Immature natural killer cell (primary cell): ENCODE measurements around the gene GID8. TPM values are rescaled to one million over a fixed set of nuclear protein-coding genes. Genes with fewer than 3 reads are reported as not detected.
A peak's percentile ranks its signal among the peaks of the same experiment; 100 is the strongest.
"Not testable (repeated sequence)": the region's sequence is repeated elsewhere in the genome, so short reads cannot be mapped to it uniquely, and the experiment has no call there.

Source experiments
- DNase-seq, 3 donors: peaks; one replicate each; pipeline ENCODE4 v3.0.0; 2022; ENCODE audit warnings: mixed read lengths in 1 of 3
- H3K27ac Mint-ChIP-seq, 6 donors: one replicate each; pipeline ENCODE4 v1.8.0; 2020; ENCODE audit warnings: mixed read lengths in 6 of 6, mild to moderate bottlenecking in 5 of 6, inconsistent platforms in 4 of 6, moderate library complexity in 3 of 6
- H3K27me3 Mint-ChIP-seq, 3 donors: one replicate each; pipeline ENCODE4 v1.8.0; 2020 to 2021; ENCODE audit warnings: low read depth in 3 of 3, mild to moderate bottlenecking in 3 of 3, mixed read lengths in 3 of 3, moderate library complexity in 3 of 3, inconsistent platforms in 1 of 3
- H3K36me3 Mint-ChIP-seq, 3 donors: one replicate each; pipeline ENCODE4 v1.8.0; 2020; ENCODE audit warnings: mixed read lengths in 3 of 3, inconsistent platforms in 2 of 3, mild to moderate bottlenecking in 2 of 3
- H3K4me1 Mint-ChIP-seq, 2 donors: one replicate each; pipeline ENCODE4 v1.8.0; 2020; ENCODE audit warnings: inconsistent platforms in 2 of 2, mild to moderate bottlenecking in 2 of 2, mixed read lengths in 2 of 2, moderate library complexity in 1 of 2
- H3K4me3 Mint-ChIP-seq, 5 donors: one replicate each; pipeline ENCODE4 v1.8.0; 2020; ENCODE audit warnings: mild to moderate bottlenecking in 5 of 5, mixed read lengths in 5 of 5, inconsistent platforms in 3 of 5, moderate library complexity in 3 of 5
- H3K9me3 Mint-ChIP-seq, 6 donors: one replicate each; pipeline ENCODE4 v1.8.0; 2020; ENCODE audit warnings: mild to moderate bottlenecking in 6 of 6, mixed read lengths in 6 of 6, inconsistent platforms in 4 of 6, moderate library complexity in 3 of 6
- polyA plus RNA-seq, 3 donors: library from polyadenylated mRNA; unstranded; fragments of 300-500 nt; fragmentation: Illumina TruSeq; gene quantifications; one replicate each; pipeline ENCODE4 v1.2.3, GENCODE V29; 2021

Gene GID8
- polyA plus RNA-seq, 3 donors from 2014 or later = 20.7 to 26.8 (median 21.3) TPM

DNA sequence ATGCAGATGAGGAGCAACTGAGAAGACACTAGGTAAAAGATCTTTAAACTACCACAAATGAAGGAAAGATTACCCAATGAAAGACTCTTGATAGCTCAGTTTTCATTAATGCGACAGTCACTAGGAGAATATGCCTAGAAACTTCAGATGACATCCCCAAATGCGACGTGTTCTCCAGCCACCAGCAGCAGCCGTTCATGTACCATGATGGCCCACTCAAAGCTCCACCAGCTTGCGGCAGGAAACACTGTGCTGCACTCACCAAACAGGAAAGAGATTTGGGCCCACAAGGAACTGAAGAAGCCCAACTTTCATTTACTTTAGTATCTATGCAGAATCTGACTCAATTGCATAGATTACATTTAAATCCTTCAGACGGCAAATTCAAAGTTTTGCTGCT, 19.1 kb upstream of the GID8 start:
- H3K27me3 Mint-ChIP-seq = peaks cover 0 to 4% (median 3%) of the 10 kb centered on the region in 3 donors
- no peaks in the 10 kb centered on the region for H3K36me3 Mint-ChIP-seq
- peaks cover 91 to 97% of the 10 kb centered on the region in 2 donors for H3K4me1 Mint-ChIP-seq
- peak; percentile 29 to 46 (median 39) for DNase-seq
- H3K27ac Mint-ChIP-seq = peak overlapping the region; percentile 63 to 94 (median 86)
- H3K4me3 Mint-ChIP-seq = peak overlapping the region; percentile 75 to 80 (median 77)
- no peaks in the 10 kb centered on the region for H3K9me3 Mint-ChIP-seq

GRCh38 chr20:62920039-62920645, 17.8 kb upstream of the GID8 start:
- no peak for DNase-seq
- Mint-ChIP-seq H3K4me3 (peak overlapping the region; percentile 75 to 80 (median 77)), H3K36me3 (no peaks in the 10 kb centered on the region), H3K27me3 (peaks cover 0 to 10% (median 6%) of the 10 kb centered on the region in 3 donors), H3K27ac (peak overlapping the region; percentile 77 to 94 (median 84)), H3K9me3 (no peaks in the 10 kb centered on the region), H3K4me1 (peaks cover 93 to 97% of the 10 kb centered on the region in 2 donors)

- Mint-ChIP-seq H3K9me3 (no peaks in the 10 kb centered on the region), H3K36me3 (peaks cover 0 to 3% (median 0%) of the 10 kb centered on the region in 3 donors), H3K4me1 (peaks cover 89 to 91% of the 10 kb centered on the region in 2 donors), H3K27me3 (peaks cover 2 to 17% (median 9%) of the 10 kb centered on the region in 3 donors), H3K27ac (peak overlapping the region; percentile 70 to 94 (median 82)), H3K4me3 (peak overlapping the region in 4 of 5 donors; percentile 24 to 73 (median 70))
- DNase-seq = peak; percentile 45 to 51 (median 51)
Observed at GRCh38 chr20:62921119-62921687, 16.7 kb upstream of the GID8 start.

- peak; percentile 55 to 60 (median 59) for DNase-seq
- peaks cover 89% of the 10 kb centered on the region in 2 donors for H3K4me1 Mint-ChIP-seq
- peaks cover 0 to 3% (median 0%) of the 10 kb centered on the region in 3 donors for H3K36me3 Mint-ChIP-seq
- H3K27ac Mint-ChIP-seq = peak overlapping the region; percentile 94 to 99 (median 98)
- H3K27me3 Mint-ChIP-seq = peaks cover 2 to 15% (median 9%) of the 10 kb centered on the region in 3 donors
- H3K9me3 Mint-ChIP-seq = no peaks in the 10 kb centered on the region
- H3K4me3 Mint-ChIP-seq = peak overlapping the region; percentile 84 to 97 (median 87)
Observed at GRCh38 chr20:62922451-62922921, 15.5 kb upstream of the GID8 start.

- DNase-seq = not testable (repeated sequence)
- H3K27ac Mint-ChIP-seq = peak overlapping the region; percentile 94 to 99 (median 98)
Observed at GRCh38 chr20:62923059-62923668, 14.8 kb upstream of the GID8 start.

DNA sequence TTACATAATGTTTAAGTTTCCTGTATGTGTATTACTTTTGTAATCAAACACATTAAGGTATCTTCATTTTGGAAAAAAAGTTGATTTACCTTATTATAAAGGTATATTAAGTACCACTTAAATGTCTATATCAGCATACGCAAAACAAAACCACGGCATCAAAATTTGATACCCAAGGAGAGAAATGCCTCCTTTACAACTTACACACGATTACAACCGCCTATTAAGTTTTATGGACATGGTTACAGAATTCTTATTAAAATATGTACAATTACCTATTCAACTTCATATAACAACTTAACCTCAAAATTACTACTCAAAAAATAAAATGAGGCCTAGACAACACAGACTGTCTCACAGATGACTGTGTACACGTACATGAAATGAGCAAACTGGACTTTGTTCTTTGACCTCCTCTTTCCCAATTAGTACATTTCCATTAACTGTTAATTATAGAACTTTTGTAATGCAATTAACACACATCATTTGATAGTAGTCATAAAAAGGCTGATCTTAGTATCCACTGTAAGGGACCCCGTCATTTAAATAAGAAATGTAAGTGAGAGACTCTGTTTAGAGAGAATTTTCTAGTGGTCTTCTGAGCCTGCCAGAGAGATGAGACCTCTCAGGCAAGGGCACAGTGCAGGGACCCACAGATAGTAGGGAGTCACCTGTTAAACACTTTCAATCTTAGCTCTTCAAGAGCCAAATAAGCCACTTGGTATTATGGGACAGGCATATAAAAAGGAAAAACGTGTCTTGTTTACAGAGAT, 14.1 kb upstream of the GID8 start:
- H3K27me3 Mint-ChIP-seq = peaks cover 2 to 21% (median 9%) of the 10 kb centered on the region in 3 donors

More at GRCh38 chr20:62923059-62923668, 14.8 kb upstream of the GID8 start:
- H3K27me3 Mint-ChIP-seq = peaks cover 2 to 15% (median 9%) of the 10 kb centered on the region in 3 donors
- H3K9me3 Mint-ChIP-seq, H3K36me3 Mint-ChIP-seq: not testable (repeated sequence)
- H3K4me3 Mint-ChIP-seq = peak overlapping the region; percentile 87 to 98 (median 95)
- H3K4me1 Mint-ChIP-seq = peaks cover 89% of the 10 kb centered on the region in 2 donors

DNA sequence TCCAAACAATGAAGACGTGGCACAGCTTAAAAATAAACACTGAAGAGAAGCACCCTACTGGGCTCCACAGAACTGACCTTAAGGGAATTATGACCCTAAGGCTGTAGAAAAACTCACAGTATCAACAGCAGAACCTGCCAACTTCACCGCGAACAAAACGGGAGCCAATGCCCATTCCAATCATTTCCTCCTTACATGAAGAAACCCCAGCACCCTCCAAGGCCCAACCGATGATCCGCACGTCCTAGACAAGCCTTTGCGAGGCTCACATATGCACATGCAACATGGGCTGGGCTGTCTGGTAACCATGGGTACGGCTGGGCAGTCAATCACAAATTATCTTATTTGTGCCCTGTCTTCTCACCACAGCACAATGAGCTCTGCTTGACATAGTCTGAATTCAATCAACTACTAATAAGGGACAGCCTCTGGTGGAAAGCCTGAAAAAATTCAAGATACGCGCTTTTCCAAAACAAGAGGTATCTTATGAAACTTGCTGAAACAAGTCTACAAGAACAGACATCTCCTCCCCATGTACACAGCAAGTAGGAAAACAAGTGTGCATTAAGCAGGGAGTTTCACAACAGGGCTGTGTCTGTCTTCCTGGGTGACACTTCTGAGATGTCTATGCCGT, 13.4 kb upstream of the GID8 start:
- peaks cover 0 to 3% (median 0%) of the 10 kb centered on the region in 3 donors for H3K36me3 Mint-ChIP-seq
- peaks cover 85 to 86% of the 10 kb centered on the region in 2 donors for H3K4me1 Mint-ChIP-seq
- H3K9me3 Mint-ChIP-seq = no peaks in the 10 kb centered on the region
- no peak for DNase-seq
- peak overlapping the region; percentile 94 to 99 (median 97) for H3K27ac Mint-ChIP-seq
- H3K4me3 Mint-ChIP-seq = peak overlapping the region; percentile 95 to 98 (median 97)
- H3K27me3 Mint-ChIP-seq = peaks cover 2 to 21% (median 9%) of the 10 kb centered on the region in 3 donors

More for the DNA sequence above, 14.1 kb upstream of the GID8 start:
- no peak for DNase-seq
- Mint-ChIP-seq H3K36me3 (peaks cover 0 to 3% (median 0%) of the 10 kb centered on the region in 3 donors), H3K4me3 (peak overlapping the region; percentile 95 to 98 (median 97)), H3K27ac (peak overlapping the region; percentile 94 to 99 (median 97)), H3K9me3 (no peaks in the 10 kb centered on the region), H3K4me1 (peaks cover 89% of the 10 kb centered on the region in 2 donors)

DNA sequence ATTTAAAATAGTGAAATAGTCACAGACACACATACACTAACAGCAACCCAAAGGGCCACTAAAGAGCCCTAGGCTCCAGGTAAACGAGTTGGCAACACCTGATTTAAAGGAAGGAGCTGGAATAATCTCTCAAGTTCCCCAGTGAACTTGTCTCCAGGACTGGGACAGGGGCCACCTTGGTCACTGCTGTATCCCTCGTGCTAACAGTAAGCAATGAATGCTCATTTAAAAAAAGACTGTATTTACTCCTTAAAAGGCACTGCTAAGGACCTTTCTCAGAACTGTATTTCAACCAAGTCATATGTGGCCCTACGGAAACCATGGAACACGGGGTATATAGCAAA, 12.9 kb upstream of the GID8 start:
- H3K27ac Mint-ChIP-seq = peak overlapping the region; percentile 94 to 99 (median 97)
- peaks cover 85 to 86% of the 10 kb centered on the region in 2 donors for H3K4me1 Mint-ChIP-seq
- no peak for DNase-seq
- H3K4me3 Mint-ChIP-seq = peak overlapping the region; percentile 95 to 98 (median 97)
- H3K27me3 Mint-ChIP-seq = peaks cover 2 to 21% (median 9%) of the 10 kb centered on the region in 3 donors
- no peaks in the 10 kb centered on the region for H3K9me3 Mint-ChIP-seq
- H3K36me3 Mint-ChIP-seq = peaks cover 0 to 3% (median 0%) of the 10 kb centered on the region in 3 donors

- Mint-ChIP-seq H3K27ac (peak overlapping the region; percentile 94 to 99 (median 97)), H3K4me3 (peak overlapping the region; percentile 95 to 98 (median 97)), H3K4me1 (peaks cover 85 to 86% of the 10 kb centered on the region in 2 donors), H3K27me3 (peaks cover 2 to 21% (median 9%) of the 10 kb centered on the region in 3 donors), H3K36me3 (peaks cover 0 to 3% (median 0%) of the 10 kb centered on the region in 3 donors), H3K9me3 (no peaks in the 10 kb centered on the region)
- DNase-seq = peak; percentile 57 to 59 (median 58)
Observed at GRCh38 chr20:62925420-62926228, 12.3 kb upstream of the GID8 start.

GRCh38 chr20:62926229-62927127, 11.5 kb upstream of the GID8 start, which contains the start of gene DIDO1:
Gene DIDO1 (minus strand): TSS chr20:62926505.
- H3K4me1 Mint-ChIP-seq = peaks cover 78% of the 10 kb centered on the region in 2 donors
- peak within 1 kb of the TSS; percentile 94 to 99 (median 97) for H3K27ac Mint-ChIP-seq
- no peaks in the 10 kb centered on the region for H3K9me3 Mint-ChIP-seq
- peak; percentile 87 to 91 (median 91) for DNase-seq
- H3K27me3 Mint-ChIP-seq = peaks cover 2 to 21% (median 7%) of the 10 kb centered on the region in 3 donors
- peaks cover 0 to 3% (median 0%) of the 10 kb centered on the region in 3 donors for H3K36me3 Mint-ChIP-seq
- peak within 1 kb of the TSS; percentile 95 to 98 (median 97) for H3K4me3 Mint-ChIP-seq

- Mint-ChIP-seq H3K36me3 (peaks cover 0 to 3% (median 0%) of the 10 kb centered on the region in 3 donors), H3K9me3 (no peaks in the 10 kb centered on the region), H3K27me3 (peaks cover 2 to 21% (median 7%) of the 10 kb centered on the region in 3 donors), H3K27ac (peak overlapping the region; percentile 73 to 96 (median 94)), H3K4me1 (peaks cover 73 to 74% of the 10 kb centered on the region in 2 donors), H3K4me3 (peak overlapping the region; percentile 90 to 97 (median 93))
- no peak for DNase-seq
Observed at GRCh38 chr20:62927128-62927705, 10.7 kb upstream of the GID8 start.
